Uterus (tissue), 2 donors: ENCODE data around the gene SH3TC1.

Source experiments
- POLR2A ChIP-seq, 2 donors: fragments of 450-650 bp; IDR thresholded peaks; one replicate each; pipeline ENCODE4 v1.6.1; 2016; ENCODE audit warnings: antibody characterized with exemption in 2 of 2, mild to moderate bottlenecking in 1 of 2, moderate library complexity in 1 of 2
- TF ChIP-seq, protein P1 (sequence below), 4 experiments: fragments of 200-600 bp in 2 of 4; fragments of 450-650 bp in 2 of 4; sonication (generic) in 2 of 4; IDR thresholded peaks; one replicate each; pipeline ENCODE4 v1.5.1; 2016 to 2019; ENCODE audit warnings: antibody characterized with exemption in 4 of 4, mild to moderate bottlenecking in 2 of 4, moderate library complexity in 1 of 4

DNA sequence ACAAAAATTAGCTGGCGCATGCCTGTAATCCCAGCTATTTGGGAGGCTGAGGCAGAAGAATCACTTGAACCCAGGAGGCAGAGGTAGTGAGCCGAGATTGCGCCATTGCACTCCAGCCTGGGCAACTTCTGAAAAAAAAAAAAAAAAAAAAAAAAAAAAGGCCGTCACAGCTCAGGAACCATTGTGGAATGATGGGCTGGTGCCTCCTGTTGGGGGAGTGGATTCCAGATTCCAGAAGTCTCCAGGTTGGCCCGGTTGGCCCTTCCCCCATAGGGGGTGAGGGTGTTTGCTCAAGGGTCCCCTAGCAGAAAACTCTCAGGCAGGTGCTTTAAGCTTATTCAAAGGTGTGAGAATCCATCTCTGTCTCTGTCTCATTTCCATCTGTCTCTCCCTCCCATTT is 11.5 kb downstream of the SH3TC1 start:
- TF ChIP-seq, protein P1, sequence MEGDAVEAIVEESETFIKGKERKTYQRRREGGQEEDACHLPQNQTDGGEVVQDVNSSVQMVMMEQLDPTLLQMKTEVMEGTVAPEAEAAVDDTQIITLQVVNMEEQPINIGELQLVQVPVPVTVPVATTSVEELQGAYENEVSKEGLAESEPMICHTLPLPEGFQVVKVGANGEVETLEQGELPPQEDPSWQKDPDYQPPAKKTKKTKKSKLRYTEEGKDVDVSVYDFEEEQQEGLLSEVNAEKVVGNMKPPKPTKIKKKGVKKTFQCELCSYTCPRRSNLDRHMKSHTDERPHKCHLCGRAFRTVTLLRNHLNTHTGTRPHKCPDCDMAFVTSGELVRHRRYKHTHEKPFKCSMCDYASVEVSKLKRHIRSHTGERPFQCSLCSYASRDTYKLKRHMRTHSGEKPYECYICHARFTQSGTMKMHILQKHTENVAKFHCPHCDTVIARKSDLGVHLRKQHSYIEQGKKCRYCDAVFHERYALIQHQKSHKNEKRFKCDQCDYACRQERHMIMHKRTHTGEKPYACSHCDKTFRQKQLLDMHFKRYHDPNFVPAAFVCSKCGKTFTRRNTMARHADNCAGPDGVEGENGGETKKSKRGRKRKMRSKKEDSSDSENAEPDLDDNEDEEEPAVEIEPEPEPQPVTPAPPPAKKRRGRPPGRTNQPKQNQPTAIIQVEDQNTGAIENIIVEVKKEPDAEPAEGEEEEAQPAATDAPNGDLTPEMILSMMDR (IDR thresholded peaks at IDR 0.05): no peak
- TF ChIP-seq POLR2A (IDR thresholded peaks at IDR 0.05): no peak
